CD4-positive, alpha-beta T cell treated with Interleukin-4 for 4 hours (primary cell): ENCODE data around the gene MANBA.
"Not testable (repeated sequence)": the region's sequence is repeated elsewhere in the genome, so short reads cannot be mapped to it uniquely, and the experiment has no call there.

Source experiments
- DNase-seq: peaks from one replicate; pipeline ENCODE4 v3.0.0-alpha.2; 2020

Gene MANBA

DNA sequence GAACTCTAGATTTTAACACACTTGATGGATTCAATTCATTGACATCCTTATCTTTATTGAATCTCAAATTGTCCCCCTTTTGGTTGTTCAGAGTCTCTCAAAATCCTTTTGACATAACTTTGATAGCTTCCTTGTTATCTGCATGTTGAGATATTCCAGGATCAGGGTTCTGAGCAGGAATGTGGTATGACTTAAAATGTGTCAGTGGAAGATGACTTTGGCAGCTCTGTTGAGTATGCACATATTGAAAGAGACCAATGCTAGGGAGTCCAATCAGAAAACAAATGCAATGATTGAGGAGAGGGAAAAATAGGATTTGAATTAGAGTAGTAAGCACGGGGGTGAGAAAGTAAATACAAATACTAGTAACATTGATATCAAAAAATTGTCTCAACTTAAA lies 93.8 kb downstream of the MANBA start:
- DNase-seq, result no peak

DNA sequence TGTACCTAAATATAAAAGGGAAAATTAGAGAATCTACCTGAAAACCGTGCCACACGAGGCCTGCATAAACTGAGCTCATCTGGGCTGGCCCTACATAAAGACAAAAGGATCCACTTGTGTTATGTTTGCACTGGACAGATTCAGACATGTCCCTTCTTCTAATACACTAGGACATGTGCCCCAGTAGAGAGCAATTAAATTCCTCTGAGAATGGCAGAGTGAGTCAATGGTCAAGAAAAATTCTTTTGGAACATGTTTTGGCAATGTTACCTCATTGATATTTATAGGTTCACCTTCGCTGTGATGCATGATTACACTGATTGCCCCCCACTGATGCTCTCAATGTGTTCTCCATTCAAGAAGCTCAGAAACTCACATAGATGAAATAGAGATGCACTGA lies 95.2 kb downstream of the MANBA start:
- no peak for DNase-seq

DNA sequence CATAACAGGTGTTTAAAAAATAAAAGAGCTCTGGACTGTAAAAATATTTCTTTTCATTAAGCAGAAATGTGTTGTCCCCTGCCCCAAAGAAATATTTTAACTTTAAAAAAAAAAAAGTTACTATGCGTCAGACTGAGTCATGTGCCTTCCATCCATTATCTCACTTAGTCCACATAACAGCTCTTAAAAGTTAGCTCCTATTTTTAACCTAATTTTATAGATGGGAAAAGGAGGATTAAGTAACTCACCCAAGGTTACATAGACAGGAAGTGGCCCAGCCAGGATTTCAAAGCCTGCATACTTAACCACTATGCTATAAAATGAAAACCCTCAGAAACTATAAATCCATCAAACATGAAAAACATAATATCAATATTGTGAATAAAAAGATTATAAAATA lies 97.7 kb downstream of the MANBA start:
- no peak for DNase-seq

DNA sequence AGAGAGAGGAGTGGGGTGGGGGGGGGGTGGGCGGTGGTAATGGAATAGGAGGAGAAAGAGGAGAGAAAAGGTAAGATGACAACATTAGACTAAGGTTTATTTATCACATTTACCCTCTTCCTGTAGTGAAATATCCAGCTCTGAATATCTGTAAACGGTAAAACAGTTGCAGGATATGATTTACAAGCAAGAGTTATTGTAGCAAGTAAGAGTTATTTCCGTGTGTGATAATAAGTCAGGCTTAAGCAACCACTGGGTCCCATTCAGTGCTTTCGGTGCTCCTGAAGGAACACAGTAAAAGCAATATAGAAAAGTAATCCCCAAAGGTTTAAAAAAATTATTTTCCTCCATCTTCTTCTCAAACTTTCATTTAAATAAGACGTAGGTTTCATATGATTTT lies 103.6 kb downstream of the MANBA start:
- no peak for DNase-seq

DNA sequence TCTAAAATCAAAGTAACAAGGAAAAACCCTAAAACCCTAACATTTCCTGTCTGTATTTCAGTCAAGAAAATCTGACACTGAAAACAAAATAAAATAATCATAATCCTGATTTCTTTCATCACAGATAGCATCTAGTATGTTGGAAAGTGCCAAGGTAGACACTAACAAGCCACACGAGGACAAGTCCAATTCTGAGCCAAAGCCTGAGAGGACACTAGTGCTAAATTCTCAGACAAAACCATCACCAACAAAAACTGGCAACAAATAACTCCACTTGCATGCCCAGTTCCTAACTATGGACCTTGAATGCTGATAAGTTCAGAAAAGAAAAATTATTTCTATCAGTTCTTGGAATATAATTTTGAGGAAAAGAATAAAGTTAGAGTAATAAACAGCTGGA lies 113.7 kb downstream of the MANBA start:
- DNase-seq, result no peak

DNA sequence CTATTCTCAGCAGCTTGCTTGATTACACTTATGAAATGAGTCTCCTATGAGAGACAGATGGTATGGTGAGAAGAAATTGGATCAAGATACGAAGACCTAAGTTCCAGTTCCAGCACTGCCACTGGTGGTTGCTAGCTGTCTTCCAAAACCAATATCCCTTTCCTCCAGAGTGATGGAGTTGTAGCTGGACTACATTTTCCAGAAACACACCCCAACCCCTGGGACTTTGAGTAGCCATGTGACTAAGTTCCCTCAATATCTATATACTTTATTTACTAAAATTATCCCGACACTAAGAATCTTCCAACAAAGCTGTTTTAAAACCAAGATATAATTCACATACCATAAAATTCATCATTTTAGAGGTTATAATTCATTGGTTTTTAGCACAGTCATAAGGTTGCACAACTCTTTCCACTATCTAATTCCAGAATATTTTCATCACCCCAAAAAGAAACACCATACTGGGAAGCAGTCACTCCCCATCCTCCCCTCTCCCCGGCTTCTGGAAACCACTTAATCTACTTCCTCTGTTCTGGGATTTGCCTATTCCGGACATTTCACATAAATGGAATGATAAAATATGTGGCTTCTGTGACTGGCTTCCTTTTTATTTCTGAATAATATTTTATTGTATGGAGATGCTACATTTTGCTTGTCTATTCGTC lies 118.0 kb downstream of the MANBA start:
- no peak for DNase-seq

DNA sequence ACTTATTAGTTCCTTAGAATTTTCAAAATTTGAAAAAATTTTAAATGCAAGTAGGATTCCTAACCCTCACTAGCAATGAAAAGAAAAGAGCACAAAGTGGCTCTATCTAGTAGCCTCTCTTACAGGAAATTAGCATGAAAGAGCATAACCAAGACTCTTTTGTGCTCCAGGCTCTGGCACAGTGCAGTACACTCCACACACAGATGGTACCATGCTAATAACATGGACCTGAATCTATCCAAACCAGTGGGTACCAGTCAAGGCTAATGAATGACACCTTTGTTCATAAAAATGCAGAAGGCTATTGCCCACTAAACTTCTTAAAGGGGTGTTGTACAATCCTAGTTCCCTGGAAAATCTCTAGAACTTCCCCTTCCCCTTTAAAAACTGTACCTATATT lies 119.0 kb downstream of the MANBA start:
- no peak for DNase-seq

DNA sequence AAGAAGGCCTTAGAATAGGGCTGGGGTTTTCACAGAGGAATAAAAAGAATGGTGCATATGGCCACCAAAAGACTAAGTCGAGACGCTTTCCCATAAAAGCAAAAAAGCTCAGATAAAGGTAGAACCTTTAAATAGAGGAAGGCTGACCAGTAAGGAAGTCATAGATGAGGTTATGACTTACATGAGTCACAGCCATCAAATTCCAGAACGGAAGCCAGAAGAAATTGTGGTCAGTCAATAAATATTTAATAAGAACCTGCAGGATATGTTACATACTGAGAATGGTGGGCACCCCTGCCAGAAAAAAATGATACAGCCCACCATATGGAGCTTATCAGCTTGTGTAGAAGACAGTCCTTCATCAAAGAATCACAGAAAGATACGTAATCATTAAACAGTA lies 120.1 kb downstream of the MANBA start:
- no peak for DNase-seq

DNA sequence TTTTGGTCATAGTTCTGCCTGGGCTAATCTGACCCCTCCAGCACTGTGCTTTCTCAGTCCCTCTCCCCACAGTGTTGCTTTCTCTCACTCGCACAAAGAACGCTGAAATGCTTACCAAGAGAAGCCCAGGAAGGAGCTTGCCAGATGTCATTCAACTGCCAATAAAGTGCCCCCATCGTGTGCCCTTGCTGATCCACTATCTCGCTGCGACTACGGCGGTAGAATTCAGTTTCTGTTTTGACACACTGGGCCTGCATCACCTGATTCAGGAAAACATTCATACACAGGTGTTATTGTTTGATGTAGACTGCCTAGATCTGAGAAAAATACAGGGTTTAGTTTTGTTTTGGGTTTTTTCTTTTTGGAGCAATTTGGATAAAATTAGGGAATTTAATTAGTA lies 121.2 kb downstream of the MANBA start:
- no peak for DNase-seq

DNA sequence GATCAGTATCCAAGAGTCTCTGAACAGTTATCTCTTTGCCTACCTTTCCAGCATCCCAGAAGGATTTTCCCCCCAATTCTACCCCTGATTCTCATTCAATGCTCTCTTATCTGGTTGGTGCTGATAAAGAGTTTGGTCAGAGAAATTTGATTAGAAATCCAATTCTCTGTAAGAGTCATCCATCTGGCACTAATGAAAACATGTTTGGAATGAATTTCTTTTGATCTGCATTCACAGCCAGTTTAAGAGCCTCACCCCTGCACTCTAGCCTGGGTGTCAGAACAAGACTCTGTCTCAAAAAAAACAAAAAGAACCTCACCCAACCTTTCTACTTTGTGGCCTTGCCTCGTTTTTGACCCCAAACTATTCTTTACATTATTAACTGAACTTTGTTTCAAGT lies 122.1 kb downstream of the MANBA start:
- no peak for DNase-seq

DNA sequence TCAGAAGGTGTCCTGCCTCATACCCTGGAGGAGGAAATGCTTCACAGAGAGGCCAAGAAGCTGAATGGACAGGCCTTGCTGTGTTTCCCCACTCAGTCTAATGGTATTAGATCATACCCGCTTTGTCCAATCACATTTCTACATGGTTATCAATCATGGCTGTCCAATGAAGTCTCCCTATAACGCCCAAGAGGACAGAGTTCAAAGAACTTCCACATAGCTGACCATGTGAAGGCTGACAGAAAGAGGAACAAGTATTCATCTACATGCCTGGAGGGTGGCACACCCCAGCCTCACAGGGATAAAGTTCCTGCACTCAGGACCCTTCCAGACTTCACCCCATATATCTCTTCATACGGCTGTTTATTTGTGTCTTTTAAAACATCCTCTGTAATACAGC lies 123.4 kb downstream of the MANBA start:
- DNase-seq, result no peak

DNA sequence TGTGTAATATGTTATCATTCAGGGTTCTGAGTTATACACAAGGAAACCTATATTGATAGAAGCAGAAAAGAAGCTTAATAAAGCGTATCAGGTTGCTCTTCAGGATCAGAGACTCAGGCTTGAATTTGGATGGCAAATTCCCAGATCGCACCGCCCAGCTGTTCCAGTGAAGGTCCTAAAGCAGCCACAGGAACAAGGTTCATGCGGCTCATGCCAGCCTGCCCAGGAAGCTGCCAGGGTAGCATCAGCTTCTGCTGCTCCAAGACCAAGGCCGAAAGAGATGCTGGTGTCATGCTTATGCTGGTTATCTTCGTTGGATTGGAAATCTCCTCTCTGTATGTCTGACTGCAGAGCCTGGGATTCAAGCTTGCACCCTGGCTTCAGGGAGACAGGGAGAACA lies 127.7 kb downstream of the MANBA start:
- DNase-seq, result no peak

DNA sequence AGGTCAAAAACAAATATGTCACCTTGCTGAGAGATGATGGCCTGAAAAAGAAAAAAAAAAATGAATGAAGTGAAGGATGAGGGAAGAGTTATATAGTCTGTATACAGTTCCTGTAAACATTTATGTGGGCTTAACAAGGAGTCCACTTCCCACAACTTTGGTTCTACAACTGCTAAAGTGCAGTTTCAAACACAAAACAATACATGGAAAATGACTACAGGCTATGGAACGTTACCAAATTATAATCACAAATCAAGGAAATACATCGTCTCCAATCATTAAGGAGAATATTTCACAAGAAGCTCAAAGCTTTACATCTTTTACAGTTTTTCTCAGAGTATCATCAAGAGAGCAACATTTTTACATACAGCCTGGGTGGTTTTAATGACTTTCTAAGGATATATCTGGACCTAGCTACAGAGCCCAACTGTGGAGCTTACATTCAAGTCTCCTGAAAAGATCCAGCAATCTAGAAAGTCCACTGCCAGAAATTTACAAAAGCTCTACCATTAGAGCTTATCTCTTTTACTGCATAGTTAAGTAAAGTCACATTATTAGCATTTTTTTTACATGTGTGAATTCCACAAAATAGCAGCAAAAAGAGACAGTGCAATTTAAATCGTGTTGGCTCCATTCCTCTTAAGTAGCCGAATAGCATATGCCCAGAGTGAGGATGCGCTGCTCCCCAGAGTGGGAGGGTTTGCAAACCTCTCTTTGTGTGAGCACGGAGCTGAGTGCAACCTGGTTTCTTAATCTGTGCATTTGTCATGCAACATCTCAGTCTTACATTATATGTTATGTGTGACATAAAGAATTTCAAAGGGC lies 128.3 kb downstream of the MANBA start:
- no peak for DNase-seq

DNA sequence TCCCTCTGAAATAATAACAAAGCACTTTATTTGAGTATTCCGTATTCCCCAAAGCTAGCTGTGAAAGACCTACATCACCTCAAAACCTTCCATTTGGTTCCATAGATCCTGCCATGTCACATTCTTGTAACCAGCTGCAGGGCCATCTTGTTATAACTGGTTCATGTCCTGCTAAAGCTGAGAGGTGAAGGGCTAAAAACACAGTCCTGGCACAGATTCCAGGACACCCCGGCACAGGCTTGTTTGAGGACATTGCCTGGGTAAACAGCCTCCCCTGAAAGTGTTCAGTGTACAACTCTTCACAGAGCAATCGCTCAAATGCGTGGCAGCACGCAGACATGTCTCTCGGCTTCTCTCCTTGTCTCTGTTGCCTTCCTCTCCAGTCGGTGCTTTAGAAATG lies 129.2 kb downstream of the MANBA start:
- no peak for DNase-seq

DNA sequence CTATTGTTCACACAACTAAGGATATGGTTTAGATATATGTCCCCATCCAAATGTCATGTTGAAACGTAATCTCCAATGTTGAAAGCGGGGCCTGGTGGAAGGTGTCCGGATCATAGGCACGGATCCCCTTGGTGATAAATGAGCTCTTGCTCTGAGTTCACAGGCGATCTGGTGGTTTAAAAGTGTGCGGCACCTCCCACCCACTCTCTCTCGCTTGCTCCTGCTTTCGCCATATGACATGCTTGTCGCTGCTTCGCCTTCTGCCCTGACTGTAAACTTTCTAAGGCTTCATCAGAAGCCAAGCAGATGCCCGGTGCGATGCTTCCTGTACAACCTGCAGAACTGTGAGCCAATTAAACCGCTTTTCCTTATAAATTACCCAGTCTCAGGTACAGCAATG lies 131.1 kb downstream of the MANBA start:
- DNase-seq, result no peak

DNA sequence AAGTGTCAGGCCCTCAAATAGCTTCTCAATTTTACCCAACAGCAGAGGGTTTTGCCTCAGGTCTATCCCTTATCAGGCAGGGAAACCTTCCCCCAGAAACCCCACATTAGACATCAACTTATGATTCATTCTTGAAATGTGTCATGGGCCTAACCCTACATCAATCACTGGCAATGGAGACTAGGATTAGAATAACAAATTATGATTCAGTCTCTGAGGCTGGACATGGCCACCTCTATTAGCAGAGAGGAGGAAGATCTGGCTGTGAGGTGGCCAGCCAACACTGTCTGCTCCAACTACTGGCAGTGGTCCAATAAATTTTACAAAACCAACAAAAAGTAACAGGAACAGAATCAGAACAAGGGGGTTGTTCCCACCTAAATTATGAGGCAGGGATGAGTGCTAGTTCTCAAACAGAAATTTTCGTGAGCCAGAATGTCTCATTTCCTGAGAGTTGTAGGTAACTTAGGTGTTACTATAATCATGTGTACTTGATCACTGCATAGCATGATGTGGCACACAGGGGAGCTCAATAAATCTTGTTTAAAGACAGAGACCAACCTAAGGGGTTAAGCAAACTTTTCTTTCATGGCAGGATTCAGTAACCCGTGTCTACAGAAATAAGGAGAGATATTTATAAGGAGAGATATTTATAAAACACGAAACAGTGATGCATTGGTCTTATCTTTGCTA lies 132.8 kb downstream of the MANBA start:
- peak; percentile 79 for DNase-seq

DNA sequence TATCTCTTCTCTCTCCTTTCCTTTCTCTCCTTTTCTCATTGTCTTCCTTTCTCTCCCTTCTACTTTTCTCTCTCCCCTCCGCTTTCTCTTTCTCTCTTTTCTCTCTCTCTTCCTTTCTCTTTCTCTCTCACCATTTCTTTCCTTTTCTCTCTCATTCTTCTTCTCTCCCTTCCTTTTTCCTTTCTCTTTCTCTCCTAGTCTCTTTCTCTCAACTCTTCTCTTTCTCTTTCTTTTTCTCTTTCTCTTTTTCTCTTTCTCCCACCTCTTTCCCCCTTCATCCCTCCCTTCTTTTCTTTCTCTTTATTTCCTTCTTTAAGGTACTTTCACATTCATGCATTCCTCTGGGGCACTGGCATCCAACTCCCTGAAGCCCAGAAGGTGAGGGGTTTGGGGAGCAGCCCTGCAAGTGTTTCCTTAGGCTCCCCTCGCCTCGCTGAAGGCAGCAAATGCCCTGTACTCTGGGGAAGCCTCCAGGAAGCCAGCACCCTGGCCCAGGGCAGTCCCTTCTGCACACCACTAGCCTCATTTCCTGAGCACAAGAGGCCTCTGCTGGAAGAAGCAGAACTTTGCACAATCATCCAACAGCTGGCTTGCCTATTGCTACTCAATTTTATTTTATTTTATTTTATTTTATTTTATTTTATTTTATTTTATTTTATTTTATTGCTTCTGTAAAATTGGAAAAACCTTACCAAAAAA lies 135.4 kb downstream of the MANBA start:
- DNase-seq, result peak; percentile 84

DNA sequence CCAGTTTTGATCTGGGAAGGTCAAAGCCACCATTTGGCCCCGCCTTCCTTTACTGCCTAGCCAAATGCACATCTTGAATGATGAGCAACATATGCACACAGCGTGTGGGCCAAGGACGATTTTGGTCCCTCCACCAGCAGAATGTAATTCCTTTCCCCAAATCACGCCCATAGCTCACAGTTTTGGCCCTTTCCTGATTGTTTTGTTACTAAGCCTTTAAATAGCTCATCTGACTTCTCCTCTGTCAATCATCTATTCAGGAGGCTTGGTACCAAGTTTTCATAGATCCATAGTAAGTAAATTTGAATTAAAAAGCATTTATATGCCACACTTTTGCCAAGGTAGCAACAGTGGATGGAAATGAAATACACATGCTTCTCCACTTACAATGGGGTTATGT lies 136.3 kb downstream of the MANBA start:
- DNase-seq, result no peak

DNA sequence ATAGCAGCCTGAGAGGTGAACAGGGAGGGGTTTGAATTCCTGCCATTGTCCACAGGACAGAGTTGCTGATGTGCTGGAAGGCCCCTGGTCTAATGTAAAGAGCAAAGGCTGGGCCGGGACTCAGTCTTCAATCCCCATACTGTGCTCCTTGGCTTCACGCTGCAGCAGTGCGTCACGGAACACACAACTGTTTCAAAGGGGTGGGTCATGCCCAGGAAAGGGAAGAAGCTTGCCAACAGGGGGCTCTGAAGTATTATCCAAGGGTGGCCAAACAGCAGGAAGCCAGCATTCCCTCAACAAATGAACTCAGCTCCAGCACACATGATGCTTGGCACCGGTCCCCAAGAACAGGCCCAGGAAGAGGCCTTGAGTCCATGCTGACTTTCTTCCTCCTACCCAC lies 137.1 kb downstream of the MANBA start:
- no peak for DNase-seq

DNA sequence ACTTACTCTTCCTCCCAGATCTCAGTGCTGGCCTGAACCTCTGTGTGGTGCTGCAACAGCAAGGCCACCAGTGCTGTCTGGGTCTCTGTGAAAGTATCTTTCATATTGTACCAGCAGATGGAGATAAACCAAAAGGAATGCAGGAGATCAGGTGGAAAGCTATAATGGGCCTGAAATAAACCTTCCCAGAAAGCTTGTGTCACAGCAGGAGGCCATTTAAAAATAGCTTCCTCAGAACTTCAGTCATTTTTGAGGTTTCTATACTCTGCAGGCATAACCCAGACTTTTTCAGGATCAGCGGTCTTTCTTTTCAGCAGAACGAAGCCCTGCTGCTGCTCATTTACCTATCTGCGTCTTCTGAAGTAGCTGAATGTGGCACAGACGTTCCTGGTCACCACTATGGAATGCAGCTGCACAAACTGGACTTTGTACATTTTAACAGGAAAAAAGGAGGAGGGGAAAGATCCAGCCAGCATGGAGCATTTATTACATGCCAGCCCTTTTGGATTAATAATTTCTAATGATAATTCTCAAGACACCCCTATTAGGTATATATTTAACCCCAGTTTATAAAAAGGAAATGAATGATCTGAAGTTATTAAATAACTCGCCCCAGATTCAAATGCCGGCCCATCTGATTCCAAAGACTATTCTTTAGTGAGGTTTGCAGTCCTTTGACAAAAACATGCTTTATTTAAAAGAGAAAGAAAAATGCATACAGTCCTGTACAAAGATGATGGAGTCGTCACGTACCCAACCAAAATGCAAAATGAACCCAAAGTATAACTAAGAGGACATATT lies 139.9 kb downstream of the MANBA start:
- peak; percentile 22 for DNase-seq

DNA sequence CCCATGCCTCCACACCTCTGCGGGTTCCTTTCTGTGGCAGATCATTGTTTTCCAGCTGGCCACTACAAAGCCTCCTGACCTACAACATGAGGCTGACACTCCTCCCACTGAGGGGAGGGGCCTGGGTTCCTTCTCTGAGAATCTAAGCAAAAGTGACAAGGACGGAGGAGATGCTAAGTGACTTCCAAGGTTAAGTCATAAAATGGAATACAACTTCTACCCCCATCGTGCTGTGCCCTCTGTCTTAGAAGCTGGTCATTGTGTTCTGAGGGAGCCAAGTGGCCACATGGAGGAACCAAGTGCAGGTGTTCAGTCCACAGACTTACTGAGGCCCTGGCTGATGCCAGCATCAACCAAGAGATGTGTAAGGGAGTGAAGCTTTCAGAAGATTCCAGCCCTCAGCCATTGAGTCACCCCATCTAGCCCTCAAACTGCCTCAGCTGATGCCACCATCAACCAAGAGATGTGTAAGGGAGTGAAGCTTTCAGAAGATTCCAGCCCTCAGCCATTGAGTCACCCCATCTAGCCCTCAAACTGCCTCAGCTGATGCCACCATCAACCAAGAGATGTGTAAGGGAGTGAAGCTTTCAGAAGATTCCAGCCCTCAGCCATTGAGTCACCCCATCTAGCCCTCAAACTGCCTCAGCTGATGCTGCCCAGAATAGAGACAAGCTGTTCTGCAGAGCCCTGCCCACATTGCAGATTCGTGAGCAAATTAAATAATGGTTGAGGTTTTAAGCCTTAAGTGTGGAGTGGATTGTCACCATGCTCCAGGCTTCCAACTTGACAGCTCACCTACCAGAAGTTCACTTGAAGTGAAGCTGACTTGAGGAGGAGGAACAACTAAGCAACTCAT lies 140.8 kb downstream of the MANBA start:
- peak; percentile 54 for DNase-seq

DNA sequence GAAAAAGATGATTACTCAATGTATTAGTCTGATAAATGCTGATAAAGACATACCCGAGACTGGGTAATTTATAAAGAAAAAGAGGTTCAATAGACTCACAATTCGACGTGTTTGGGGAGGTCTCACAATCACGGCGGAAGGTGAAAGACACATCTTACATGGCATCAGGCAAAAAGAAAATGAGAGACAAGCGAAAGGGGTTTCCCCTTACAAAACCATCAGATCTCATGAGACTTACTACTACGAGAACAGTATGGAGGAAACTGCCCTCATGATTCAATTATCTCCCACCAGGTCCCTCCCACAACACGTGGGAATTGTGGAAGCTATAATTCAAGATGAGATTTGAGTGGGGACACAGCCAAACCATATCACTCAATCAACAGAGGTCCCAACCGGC lies 141.7 kb downstream of the MANBA start:
- DNase-seq, result not testable (repeated sequence)
